MCF 10A (cell line): Measurements from ENCODE around the gene MLH3. TPM values are rescaled to one million over a fixed set of nuclear protein-coding genes. Genes with fewer than 3 reads are reported as not detected.

ENCODE experiments used
- BruUV-seq: library from RNA; stranded (reverse); fragments of 400-500 nt; replicated peaks from 2 replicates; lab custom pipeline; 2021; lab: Mats Ljungman, UMichigan
- CTCF ChIA-PET: fragments of 300-600 bp; sonication (Branson Sonifier 250); formaldehyde crosslinking; extraction: SDS; loops from one replicate; lab custom pipeline; 2021; ENCODE audit warnings: antibody characterized with exemption, inconsistent platforms; lab: Yijun Ruan, JAX
- POLR2A ChIA-PET: fragments of 300-600, 350-650 bp; sonication (Branson Sonifier 250); formaldehyde crosslinking; extraction: SDS; loops from one replicate; lab custom pipeline; 2020; ENCODE audit warnings: antibody characterized with exemption, inconsistent platforms; lab: Yijun Ruan, JAX
- DNase-seq: peaks from one replicate; pipeline ENCODE4 v3.0.0-alpha.2; 2018; ENCODE audit not compliant: unreplicated experiment
- H3K27ac Mint-ChIP-seq: one replicate; pipeline ENCODE4 v1.8.0; 2022; ENCODE audit warnings: mild to moderate bottlenecking, low read depth, mixed read lengths; ENCODE audit not compliant: unreplicated experiment
- H3K27me3 Mint-ChIP-seq: one replicate; pipeline ENCODE4 v1.8.0; 2022; ENCODE audit warnings: mixed read lengths; ENCODE audit not compliant: insufficient read depth, unreplicated experiment
- H3K36me3 Mint-ChIP-seq: one replicate; pipeline ENCODE4 v1.8.0; 2022; ENCODE audit warnings: mild to moderate bottlenecking, moderate library complexity, mixed read lengths; ENCODE audit not compliant: insufficient read depth, unreplicated experiment
- H3K4me1 Mint-ChIP-seq: one replicate; pipeline ENCODE4 v1.8.0; 2022; ENCODE audit warnings: mixed read lengths; ENCODE audit not compliant: insufficient read depth, unreplicated experiment
- H3K4me3 Mint-ChIP-seq: one replicate; pipeline ENCODE4 v1.8.0; 2022; ENCODE audit warnings: mild to moderate bottlenecking, moderate library complexity, mixed read lengths; ENCODE audit not compliant: unreplicated experiment
- H3K9me3 Mint-ChIP-seq: one replicate; pipeline ENCODE4 v1.8.0; 2022; ENCODE audit warnings: mixed read lengths; ENCODE audit not compliant: unreplicated experiment
- CTCF ChIP-seq: fragments of 200-600 bp; IDR thresholded peaks from one replicate; pipeline ENCODE4 v1.8.0; 2022; ENCODE audit warnings: antibody characterized with exemption, mild to moderate bottlenecking; ENCODE audit not compliant: unreplicated experiment
- intact Hi-C: fragments of 100-400 bp; cut with micrococcal nuclease; formaldehyde crosslinking; loops from 2 replicates; pipeline ENCODE4 v1.14.1; 2022
- total RNA-seq: library from RNA; stranded (reverse); gene quantifications from 2 replicates; pipeline ENCODE4 v1.2.3, GENCODE V29; 2022

Gene MLH3
- total RNA-seq, 1 experiment from 2014 or later: 28.2 TPM

GRCh38 chr14:74981462-74981782 lies 69.8 kb downstream of the MLH3 start:
- H3K27ac Mint-ChIP-seq: no peak overlapping the region
- no peak for DNase-seq
- ChIA-PET POLR2A (no interaction called here), CTCF (interaction anchor here (0.6 to 1.2 kb wide), 2 partner anchors 60 to 108 kb away, joined by 3 read pairs; no protein-coding TSS in a partner anchor)
- no peak overlapping the region for H3K4me3 Mint-ChIP-seq
- intact Hi-C loops: no loop called here
- TF ChIP-seq CTCF: no peak
- BruUV-seq: no TSS peak
- peaks cover 4% of the 10 kb centered on the region for H3K36me3 Mint-ChIP-seq
- no peaks in the 10 kb centered on the region for H3K9me3 Mint-ChIP-seq
- peaks cover 6% of the 10 kb centered on the region for H3K4me1 Mint-ChIP-seq
- H3K27me3 Mint-ChIP-seq: no peaks in the 10 kb centered on the region

- H3K9me3 Mint-ChIP-seq: no peaks in the 10 kb centered on the region
- H3K4me1 Mint-ChIP-seq: peaks cover 6% of the 10 kb centered on the region
- peak; percentile 60 for DNase-seq
- no peak for TF ChIP-seq CTCF
- H3K27me3 Mint-ChIP-seq: no peaks in the 10 kb centered on the region
- BruUV-seq: no TSS peak
- ChIA-PET POLR2A (no interaction called here), CTCF (interaction anchor here (0.6 to 1.2 kb wide), 2 partner anchors 59 to 108 kb away, joined by 3 read pairs; no protein-coding TSS in a partner anchor)
- H3K27ac Mint-ChIP-seq: no peak overlapping the region
- intact Hi-C loops: no loop called here
- H3K4me3 Mint-ChIP-seq: no peak overlapping the region
- H3K36me3 Mint-ChIP-seq: peaks cover 4% of the 10 kb centered on the region
Measured at GRCh38 chr14:74980731-74981461, 70.4 kb downstream of the MLH3 start.

- intact Hi-C loops: no loop called here
- ChIA-PET CTCF (no interaction called here), POLR2A (no interaction called here)
- Mint-ChIP-seq H3K27ac (no peak overlapping the region), H3K4me1 (peaks cover 6% of the 10 kb centered on the region), H3K27me3 (no peaks in the 10 kb centered on the region), H3K4me3 (no peak overlapping the region), H3K36me3 (peaks cover 4% of the 10 kb centered on the region), H3K9me3 (no peaks in the 10 kb centered on the region)
- BruUV-seq: no TSS peak
- TF ChIP-seq CTCF: no peak
- DNase-seq: no peak
Measured at GRCh38 chr14:74980398-74980730, 70.9 kb downstream of the MLH3 start.

GRCh38 chr14:74979442-74980397 lies 71.5 kb downstream of the MLH3 start:
- peaks cover 4% of the 10 kb centered on the region for H3K36me3 Mint-ChIP-seq
- no peak overlapping the region for H3K27ac Mint-ChIP-seq
- ChIA-PET CTCF (no interaction called here), POLR2A (no interaction called here)
- H3K4me1 Mint-ChIP-seq: peaks cover 6% of the 10 kb centered on the region
- H3K4me3 Mint-ChIP-seq: no peak overlapping the region
- no TSS peak for BruUV-seq
- intact Hi-C loops: no loop called here
- no peaks in the 10 kb centered on the region for H3K27me3 Mint-ChIP-seq
- TF ChIP-seq CTCF: no peak
- no peaks in the 10 kb centered on the region for H3K9me3 Mint-ChIP-seq
- peak; percentile 77 for DNase-seq
